Measurements from ENCODE around the gene LRIT3.

DNA sequence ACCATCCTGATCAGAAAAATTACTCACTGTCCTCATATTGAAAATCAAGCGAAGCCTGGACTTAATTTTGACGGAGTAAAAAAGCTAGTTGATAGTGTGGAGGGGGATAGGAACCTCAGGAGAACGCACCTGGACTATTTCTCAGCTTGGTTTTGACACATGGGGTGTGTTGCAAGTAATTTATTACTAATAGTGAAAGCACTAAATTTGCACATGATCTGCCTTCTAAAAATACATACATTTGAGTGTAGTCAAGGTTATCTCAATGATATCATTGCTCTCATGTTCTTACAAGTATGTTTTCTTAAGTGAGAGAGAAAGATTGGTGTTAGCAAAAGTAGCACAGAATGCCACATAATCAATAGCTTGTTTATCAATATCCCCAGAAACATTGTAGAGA, 29.5 kb downstream of the LRIT3 start:
- TF ChIP-seq ZNF274 (IDR thresholded peaks at IDR 0.05; ENCODE audit: low read depth, low read length) (no peak), YY1 (IDR thresholded peaks at IDR 0.05; ENCODE audit: insufficient read depth, insufficient read length) (no peak), SUZ12 (IDR thresholded peaks at IDR 0.05; ENCODE audit: extremely low read depth, insufficient read depth, insufficient read length) (no peak)
